Gastroesophageal sphincter (tissue), 3 donors: ENCODE results near the gene ZNF219.

Experiments
- POLR2A ChIP-seq, 2 donors: fragments of 450-650 bp; IDR thresholded peaks; one replicate each; pipeline ENCODE4 v1.6.1; 2017; ENCODE audit warnings: antibody characterized with exemption in 2 of 2, mild to moderate bottlenecking in 2 of 2, moderate library complexity in 1 of 2
- TF ChIP-seq, protein P1 (sequence below), 4 experiments: fragments of 200-600 bp in 2 of 4; fragments of 450-650 bp in 2 of 4; sonication (generic) in 1 of 4; IDR thresholded peaks; one replicate each; pipeline ENCODE4 v1.5.1; 2017 to 2019; ENCODE audit warnings: antibody characterized with exemption in 4 of 4, mild to moderate bottlenecking in 2 of 4, moderate library complexity in 2 of 4

DNA sequence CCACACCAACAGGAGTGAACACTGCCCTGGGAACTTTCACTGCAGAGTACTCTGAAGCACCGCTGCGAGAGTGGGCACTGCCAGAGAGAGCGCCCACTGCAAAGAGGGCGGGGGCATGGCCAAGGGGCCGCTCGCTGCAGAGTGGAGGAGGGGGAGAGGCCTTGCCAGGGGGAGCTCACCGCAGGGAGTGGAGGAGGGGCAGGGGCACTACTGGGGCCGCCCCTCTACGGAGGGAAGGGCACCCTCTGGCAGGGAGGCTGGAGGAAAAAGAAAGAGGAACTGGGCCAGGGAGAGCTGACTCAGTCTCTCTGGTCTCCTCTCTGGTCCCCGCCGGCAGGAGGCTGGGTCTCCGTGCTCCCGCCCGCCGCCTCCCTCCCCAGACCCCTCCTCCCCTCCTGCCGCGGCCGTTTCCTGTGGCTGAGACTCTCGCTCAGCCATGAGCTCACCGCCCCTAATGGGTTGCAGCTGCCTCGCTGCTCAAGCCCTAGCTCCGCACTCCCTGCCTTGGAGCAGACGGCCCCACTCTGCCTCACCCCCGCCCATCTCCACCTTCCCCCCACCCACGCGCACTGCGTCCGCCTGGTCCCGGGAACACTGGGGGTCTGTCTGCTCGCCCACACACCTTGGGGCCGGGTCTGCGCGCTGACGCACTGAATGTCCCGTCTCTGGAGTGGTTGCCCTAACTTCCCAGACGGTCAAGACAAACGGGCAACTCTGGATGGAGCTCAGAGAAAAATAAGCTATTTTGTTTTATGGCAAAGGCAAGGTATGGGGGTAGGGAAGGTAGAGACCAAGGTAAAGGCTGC lies 27.0 kb downstream of the ZNF219 start:
- TF ChIP-seq, protein P1, sequence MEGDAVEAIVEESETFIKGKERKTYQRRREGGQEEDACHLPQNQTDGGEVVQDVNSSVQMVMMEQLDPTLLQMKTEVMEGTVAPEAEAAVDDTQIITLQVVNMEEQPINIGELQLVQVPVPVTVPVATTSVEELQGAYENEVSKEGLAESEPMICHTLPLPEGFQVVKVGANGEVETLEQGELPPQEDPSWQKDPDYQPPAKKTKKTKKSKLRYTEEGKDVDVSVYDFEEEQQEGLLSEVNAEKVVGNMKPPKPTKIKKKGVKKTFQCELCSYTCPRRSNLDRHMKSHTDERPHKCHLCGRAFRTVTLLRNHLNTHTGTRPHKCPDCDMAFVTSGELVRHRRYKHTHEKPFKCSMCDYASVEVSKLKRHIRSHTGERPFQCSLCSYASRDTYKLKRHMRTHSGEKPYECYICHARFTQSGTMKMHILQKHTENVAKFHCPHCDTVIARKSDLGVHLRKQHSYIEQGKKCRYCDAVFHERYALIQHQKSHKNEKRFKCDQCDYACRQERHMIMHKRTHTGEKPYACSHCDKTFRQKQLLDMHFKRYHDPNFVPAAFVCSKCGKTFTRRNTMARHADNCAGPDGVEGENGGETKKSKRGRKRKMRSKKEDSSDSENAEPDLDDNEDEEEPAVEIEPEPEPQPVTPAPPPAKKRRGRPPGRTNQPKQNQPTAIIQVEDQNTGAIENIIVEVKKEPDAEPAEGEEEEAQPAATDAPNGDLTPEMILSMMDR (IDR thresholded peaks at IDR 0.05): peak in 1 of 4 experiments; percentile 9
- TF ChIP-seq POLR2A (IDR thresholded peaks at IDR 0.05): peak in 1 of 2 donors; percentile 15
